SK-N-MC (cell line): ENCODE results near the gene USP35.

Experiments used
- EZH2 ChIP-seq: fragments of 200-600 bp; sonication (generic); IDR thresholded peaks from one replicate; pipeline ENCODE4 v1.6.1; 2017; ENCODE audit warnings: antibody characterized with exemption
- POLR2AphosphoS5 ChIP-seq: IDR thresholded peaks from 2 replicates; pipeline ENCODE4 v1.6.1; 2012; ENCODE audit warnings: mild to moderate bottlenecking, low read depth, low read length, borderline replicate concordance

DNA sequence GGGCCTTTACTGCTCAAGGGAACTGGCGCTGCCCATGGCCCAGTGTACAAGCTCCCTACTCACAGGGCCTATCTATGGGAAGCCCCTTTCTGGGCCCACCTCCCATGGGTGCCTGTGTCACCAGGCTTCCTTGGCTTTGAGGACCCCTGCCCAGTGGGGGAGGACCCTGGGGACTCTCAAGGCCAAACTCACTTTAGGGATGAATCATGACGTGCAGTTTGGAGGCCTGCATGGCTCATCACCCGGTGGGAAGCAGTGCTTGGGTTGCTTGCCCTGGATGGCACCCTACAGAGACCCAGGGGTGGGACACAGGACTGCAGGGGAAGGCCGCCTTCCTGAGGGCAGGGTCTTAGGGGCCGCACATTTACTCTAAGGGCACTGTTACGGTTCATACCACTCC, 16.8 kb upstream of the USP35 start:
- no peak for TF ChIP-seq POLR2AphosphoS5
- TF ChIP-seq EZH2 = no peak
